Endothelial cell of umbilical vein (primary cell): ENCODE measurements around the gene ADGRG1. TPM values are rescaled to one million over a fixed set of nuclear protein-coding genes. Genes with fewer than 3 reads are reported as not detected.

Experiments used
- BruUV-seq: library from RNA; stranded (reverse); fragments of 400-500 nt; replicated peaks from 2 replicates; lab custom pipeline; 2021; lab: Mats Ljungman, UMichigan
- CTCF ChIA-PET: fragments of 300-600, 350-600 bp; sonication (Branson Sonifier 250); formaldehyde crosslinking; loops from one replicate; lab custom pipeline; 2021; ENCODE audit warnings: antibody characterized with exemption, inconsistent platforms; lab: Charles Lee
- POLR2A ChIA-PET: fragments of 300-600, 350-600 bp; sonication (Branson Sonifier 250); formaldehyde crosslinking; loops from one replicate; lab custom pipeline; 2021; ENCODE audit warnings: antibody characterized with exemption, inconsistent platforms; lab: Charles Lee
- DNase-seq: peaks from one replicate; pipeline ENCODE4 v3.0.0-alpha.2; 2011; ENCODE audit warnings: low read depth, low spot score
- FAIRE-seq: peaks from 2 replicates; lab custom pipeline; 2011; peaks lifted over from hg19 to GRCh38; lab: Jason Lieb, UNC
- H2AFZ ChIP-seq: 2 replicates; pipeline ENCODE4 v1.6.0; 2012; ENCODE audit warnings: low read depth, low read length, control low read depth, inconsistent platforms
- H3K27ac ChIP-seq: 2 replicates; pipeline ENCODE4 v1.5.1; 2011; ENCODE audit warnings: low read depth, mild to moderate bottlenecking, control low read depth, low read length, moderate library complexity; ENCODE audit not compliant: insufficient read depth
- H3K27me3 ChIP-seq, 2 experiments: 2 replicates each; pipeline versions ENCODE4 v1.6.0 to v1.6.1; 2011; ENCODE audit warnings: low read length in 2 of 2, mixed read lengths in 1 of 2; ENCODE audit not compliant: control insufficient read depth in 2 of 2, insufficient read depth in 2 of 2
- H3K36me3 ChIP-seq, 2 experiments: 2 replicates in 1 of 2; 3 replicates in 1 of 2; pipeline ENCODE4 v1.5.1; 2011; ENCODE audit warnings: low read length in 2 of 2, mild to moderate bottlenecking in 1 of 2, moderate library complexity in 1 of 2; ENCODE audit not compliant: control insufficient read depth in 2 of 2, insufficient read depth in 2 of 2; ENCODE audit errors: extremely low read depth in 1 of 2
- H3K4me1 ChIP-seq: 3 replicates; pipeline ENCODE4 v1.5.1; 2011; ENCODE audit warnings: mild to moderate bottlenecking, low read length; ENCODE audit not compliant: control insufficient read depth, insufficient read depth; ENCODE audit errors: extremely low read depth
- H3K4me2 ChIP-seq: 2 replicates; pipeline ENCODE4 v1.6.1; 2011; ENCODE audit warnings: low read length, control low read depth, mixed read lengths; ENCODE audit not compliant: insufficient read depth
- H3K4me3 ChIP-seq, 3 experiments: fragments of 200-600 bp in 1 of 3; sonication (generic), shearing (Covaris generic) in 1 of 3; replicated peaks in 1 of 3; 2 replicates each; pipeline ENCODE4 v1.5.1; 2011 to 2016; ENCODE audit warnings: control low read depth in 3 of 3, low read length in 3 of 3, mild to moderate bottlenecking in 2 of 3, inconsistent platforms in 1 of 3, low read depth in 1 of 3, moderate library complexity in 1 of 3; ENCODE audit not compliant: insufficient read depth in 1 of 3
- H3K79me2 ChIP-seq: 2 replicates; pipeline ENCODE4 v1.6.0; 2012; ENCODE audit warnings: low read length, inconsistent platforms; ENCODE audit not compliant: control insufficient read depth, insufficient read depth
- H3K9ac ChIP-seq: replicated peaks from 2 replicates; pipeline ENCODE3; 2011; ENCODE audit warnings: low read length, control low read depth; ENCODE audit not compliant: insufficient read depth; ENCODE audit errors: extremely low read depth
- H3K9me1 ChIP-seq: replicated peaks from 3 replicates; pipeline ENCODE4 v1.6.0; 2011; ENCODE audit warnings: mild to moderate bottlenecking, low read length; ENCODE audit not compliant: control insufficient read depth, insufficient read depth; ENCODE audit errors: extremely low read depth
- H3K9me3 ChIP-seq: replicated peaks from 2 replicates; pipeline ENCODE4 v1.5.1; 2012; ENCODE audit warnings: low read length, inconsistent platforms; ENCODE audit not compliant: control insufficient read depth, insufficient read depth
- H4K20me1 ChIP-seq: replicated peaks from 2 replicates; pipeline ENCODE3; 2011; ENCODE audit warnings: mild to moderate bottlenecking, low read length; ENCODE audit not compliant: control insufficient read depth, insufficient read depth; ENCODE audit errors: extremely low read depth
- EZH2 ChIP-seq: IDR thresholded peaks from 2 replicates; pipeline ENCODE4 v1.6.1; 2012; ENCODE audit warnings: borderline replicate concordance, low read depth, mild to moderate bottlenecking, moderate library complexity, low read length, inconsistent platforms; ENCODE audit not compliant: severe bottlenecking
- FOS ChIP-seq: IDR thresholded peaks from 2 replicates; pipeline ENCODE4 v1.6.1; 2011; ENCODE audit warnings: mild to moderate bottlenecking, low read length, moderate library complexity, borderline replicate concordance; ENCODE audit not compliant: insufficient read depth
- GATA2 ChIP-seq: IDR thresholded peaks from 2 replicates; pipeline ENCODE4 v1.7.0; 2011; ENCODE audit warnings: low read depth, mild to moderate bottlenecking, moderate library complexity, mixed read lengths, low read length; ENCODE audit not compliant: insufficient read length, insufficient read depth
- JUN ChIP-seq: IDR thresholded peaks from 2 replicates; pipeline ENCODE4 v1.6.1; 2011; ENCODE audit warnings: borderline replicate concordance, low read depth; ENCODE audit not compliant: insufficient read length, insufficient read depth
- MYC ChIP-seq: IDR thresholded peaks from one replicate; pipeline ENCODE4 v1.6.1; 2011; ENCODE audit warnings: mild to moderate bottlenecking, low read depth, low read length
- POLR2A ChIP-seq: IDR thresholded peaks from 2 replicates; pipeline ENCODE4 v1.6.1; 2012; ENCODE audit warnings: low read depth, mild to moderate bottlenecking, control low read depth, low read length
- POLR2AphosphoS5 ChIP-seq: IDR thresholded peaks from 2 replicates; pipeline ENCODE4 v1.6.1; 2012; ENCODE audit warnings: low read depth, mild to moderate bottlenecking, control low read depth, low read length, moderate library complexity; ENCODE audit not compliant: insufficient read depth
- dilution Hi-C: fragments of 300-500 bp; cut with MboI; formaldehyde crosslinking; loops from one replicate; pipeline ENCODE4 v1.15.0; 2019; ENCODE audit warnings: low sequenced_read_pairs; ENCODE audit not compliant: extremely low pct_ligation_motif_present
- intact Hi-C: fragments of 100-400 bp; cut with micrococcal nuclease; formaldehyde crosslinking; loops from one replicate; pipeline ENCODE4 v1.10.0; 2022
- polyA plus RNA-seq, 4 experiments: library from polyadenylated mRNA; depleted of rRNA in 3 of 4; stranded (reverse) in 3 of 4; unstranded in 1 of 4; fragments of >200 nt; gene quantifications; 2 replicates each; pipeline versions ENCODE4 v1.2.1 to v1.2.3, GENCODE V29; 2011 to 2012; ENCODE audit warnings: missing spikeins in 1 of 4
- total RNA-seq: library from RNA; stranded (reverse); gene quantifications from 2 replicates; pipeline ENCODE4 v1.2.3, GENCODE V29; 2021
- TF ChIP-seq, protein P1 (sequence below), 2 donors: IDR thresholded peaks; 1 replicate in 1 of 2; 2 replicates in 1 of 2; pipeline ENCODE4 v1.5.1; 2011; ENCODE audit warnings: low read length in 2 of 2, mild to moderate bottlenecking in 2 of 2, moderate library complexity in 2 of 2, control low read depth in 1 of 2, inconsistent platforms in 1 of 2, low read depth in 1 of 2; ENCODE audit not compliant: insufficient read depth in 1 of 2; ENCODE audit errors: extremely low read depth in 1 of 2
- TF ChIP-seq, protein P2 (sequence below): IDR thresholded peaks from 2 replicates; pipeline ENCODE4 v1.6.1; 2011; ENCODE audit not compliant: insufficient read depth, insufficient read length

The ADGRG1 gene
- total and polyA plus RNA-seq, 2 donors (not counting 3 experiments of a cell fraction or from before 2014, with no cell fraction given), result 45.6 to 92.5 TPM

DNA sequence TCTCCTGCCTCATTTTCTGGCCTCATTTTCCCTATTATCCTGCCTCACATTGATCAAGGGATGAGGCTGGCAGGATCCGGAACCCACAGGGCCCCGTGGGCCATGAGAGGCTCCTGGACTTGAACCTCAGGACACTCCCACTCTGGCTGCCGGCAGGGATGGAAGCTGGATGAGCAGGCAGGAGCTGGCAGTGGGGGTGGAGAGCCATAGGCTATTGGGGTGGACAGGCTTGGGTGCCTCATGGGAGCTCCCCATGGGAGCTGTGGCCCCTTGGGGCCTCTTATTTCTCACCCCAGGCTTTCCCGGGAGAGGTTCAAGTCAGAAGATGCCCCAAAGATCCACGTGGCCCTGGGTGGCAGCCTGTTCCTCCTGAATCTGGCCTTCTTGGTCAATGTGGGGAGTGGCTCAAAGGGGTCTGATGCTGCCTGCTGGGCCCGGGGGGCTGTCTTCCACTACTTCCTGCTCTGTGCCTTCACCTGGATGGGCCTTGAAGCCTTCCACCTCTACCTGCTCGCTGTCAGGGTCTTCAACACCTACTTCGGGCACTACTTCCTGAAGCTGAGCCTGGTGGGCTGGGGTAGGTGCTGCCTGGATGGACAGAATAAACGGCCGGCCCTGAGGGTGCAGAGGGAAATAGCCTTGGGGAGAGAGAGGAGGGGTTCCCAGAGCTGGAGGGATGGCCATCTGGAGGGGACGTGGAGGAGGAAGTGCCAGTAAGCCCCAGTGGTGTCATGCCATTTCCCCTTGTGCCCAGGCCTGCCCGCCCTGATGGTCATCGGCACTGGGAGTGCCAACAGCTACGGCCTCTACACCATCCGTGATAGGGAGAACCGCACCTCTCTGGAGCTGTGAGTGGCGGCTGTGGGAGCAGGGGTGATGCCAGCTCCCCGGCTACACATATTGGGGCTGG, 55.5 kb downstream of the ADGRG1 start:
- no peaks in the 10 kb centered on the region for H3K36me3 ChIP-seq
- CTCF ChIA-PET, result interaction anchor here (1.9 kb wide), 1 partner anchor 12 kb away, joined by 5 read pairs; no protein-coding TSS in a partner anchor
- H3K4me1 ChIP-seq, result no peaks in the 10 kb centered on the region
- H3K9me1 ChIP-seq, result no peaks in the 10 kb centered on the region
- DNase-seq, result no peak
- no peak overlapping the region for H3K27ac ChIP-seq
- no peak for FAIRE-seq
- H3K4me3 ChIP-seq, result no peak overlapping the region
- no peak overlapping the region for H3K4me2 ChIP-seq
- H3K79me2 ChIP-seq, result no peaks in the 10 kb centered on the region
- dilution Hi-C loops, result no loop called here
- H3K9ac ChIP-seq, result no peak overlapping the region
- no peaks in the 10 kb centered on the region for H4K20me1 ChIP-seq
- BruUV-seq, result no TSS peak
- TF ChIP-seq GATA2 (no peak), FOS (no peak), POLR2A (no peak), POLR2AphosphoS5 (no peak), EZH2 (no peak), JUN (no peak), MYC (no peak)
- TF ChIP-seq, protein P1, sequence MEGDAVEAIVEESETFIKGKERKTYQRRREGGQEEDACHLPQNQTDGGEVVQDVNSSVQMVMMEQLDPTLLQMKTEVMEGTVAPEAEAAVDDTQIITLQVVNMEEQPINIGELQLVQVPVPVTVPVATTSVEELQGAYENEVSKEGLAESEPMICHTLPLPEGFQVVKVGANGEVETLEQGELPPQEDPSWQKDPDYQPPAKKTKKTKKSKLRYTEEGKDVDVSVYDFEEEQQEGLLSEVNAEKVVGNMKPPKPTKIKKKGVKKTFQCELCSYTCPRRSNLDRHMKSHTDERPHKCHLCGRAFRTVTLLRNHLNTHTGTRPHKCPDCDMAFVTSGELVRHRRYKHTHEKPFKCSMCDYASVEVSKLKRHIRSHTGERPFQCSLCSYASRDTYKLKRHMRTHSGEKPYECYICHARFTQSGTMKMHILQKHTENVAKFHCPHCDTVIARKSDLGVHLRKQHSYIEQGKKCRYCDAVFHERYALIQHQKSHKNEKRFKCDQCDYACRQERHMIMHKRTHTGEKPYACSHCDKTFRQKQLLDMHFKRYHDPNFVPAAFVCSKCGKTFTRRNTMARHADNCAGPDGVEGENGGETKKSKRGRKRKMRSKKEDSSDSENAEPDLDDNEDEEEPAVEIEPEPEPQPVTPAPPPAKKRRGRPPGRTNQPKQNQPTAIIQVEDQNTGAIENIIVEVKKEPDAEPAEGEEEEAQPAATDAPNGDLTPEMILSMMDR (IDR thresholded peaks at IDR 0.05; ENCODE audit: extremely low read depth in 1 of 2, insufficient read depth in 1 of 2, low read depth in 1 of 2, low read length in 2 of 2), result no peak
- TF ChIP-seq, protein P2, sequence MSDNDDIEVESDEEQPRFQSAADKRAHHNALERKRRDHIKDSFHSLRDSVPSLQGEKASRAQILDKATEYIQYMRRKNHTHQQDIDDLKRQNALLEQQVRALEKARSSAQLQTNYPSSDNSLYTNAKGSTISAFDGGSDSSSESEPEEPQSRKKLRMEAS, result no peak
- peaks cover 2% of the 10 kb centered on the region in 2 experiments for H3K27me3 ChIP-seq
- H3K9me3 ChIP-seq, result no peaks in the 10 kb centered on the region
- POLR2A ChIA-PET, result no interaction called here
- no peak overlapping the region for H2AFZ ChIP-seq
- intact Hi-C loops, result no loop called here
